Panc1 (cell line): Measurements from ENCODE around the gene NME3. TPM values are rescaled to one million over a fixed set of nuclear protein-coding genes. Genes with fewer than 3 reads are reported as not detected.

Source experiments
- ATAC-seq: fragments of 200-7000 bp; cut with Tn5 transposase; 2 replicates; pipeline ENCODE4 v1.9.1; 2020; ENCODE audit warnings: mild to moderate bottlenecking, moderate library complexity
- BruUV-seq: library from RNA; stranded (reverse); fragments of 400-500 nt; replicated peaks from 2 replicates; lab custom pipeline; 2021; lab: Mats Ljungman, UMichigan
- CTCF ChIA-PET: fragments of 300-600 bp; sonication (Branson Sonifier 250); formaldehyde crosslinking; loops from one replicate; lab custom pipeline; 2022; ENCODE audit warnings: antibody characterized with exemption; lab: Charles Lee
- POLR2A ChIA-PET: fragments of 300-600 bp; sonication (Branson Sonifier 250); formaldehyde crosslinking; loops from one replicate; lab custom pipeline; 2022; ENCODE audit warnings: antibody characterized with exemption; lab: Charles Lee
- DNase-seq: peaks from one replicate; pipeline ENCODE4 v3.0.0-alpha.2; 2010; ENCODE audit warnings: low read depth, low spot score
- H3K27ac ChIP-seq: 2 replicates; pipeline ENCODE4 v1.5.1; 2011; ENCODE audit warnings: mild to moderate bottlenecking, low read length, inconsistent platforms
- H3K27me3 ChIP-seq: fragments of 200-500 bp; sonication (Bioruptor generic); 2 replicates; pipeline ENCODE4 v1.6.0; 2014; ENCODE audit warnings: low read length, inconsistent platforms; ENCODE audit not compliant: control insufficient read depth, insufficient read depth
- H3K36me3 ChIP-seq: fragments of 200-500 bp; sonication (Bioruptor generic); 2 replicates; pipeline ENCODE4 v1.5.1; 2014; ENCODE audit warnings: inconsistent platforms, mild to moderate bottlenecking, low read length, moderate library complexity; ENCODE audit not compliant: control insufficient read depth, insufficient read depth
- H3K4me1 ChIP-seq: 2 replicates; pipeline ENCODE4 v1.5.1; 2011; ENCODE audit warnings: inconsistent platforms, mild to moderate bottlenecking, low read length, moderate library complexity; ENCODE audit not compliant: control insufficient read depth, insufficient read depth
- H3K4me3 ChIP-seq, 2 experiments: 2 replicates each; pipeline ENCODE4 v1.5.1; 2011 to 2012; ENCODE audit warnings: low read depth in 2 of 2, low read length in 2 of 2, mild to moderate bottlenecking in 2 of 2, inconsistent platforms in 1 of 2, moderate library complexity in 1 of 2
- H3K9me3 ChIP-seq: fragments of 200-500 bp; sonication (Bioruptor generic); 2 replicates; pipeline ENCODE4 v1.5.1; 2014; ENCODE audit warnings: low read depth, mild to moderate bottlenecking, inconsistent platforms, low read length, moderate library complexity; ENCODE audit not compliant: control insufficient read depth, insufficient read depth
- CTCF ChIP-seq: fragments of 450-650 bp; IDR thresholded peaks from 2 replicates; pipeline ENCODE4 v1.5.1; 2017; ENCODE audit warnings: mild to moderate bottlenecking
- POLR2AphosphoS5 ChIP-seq: IDR thresholded peaks from 2 replicates; pipeline ENCODE4 v1.6.1; 2012; ENCODE audit warnings: mild to moderate bottlenecking, low read depth, low read length, moderate library complexity
- REST ChIP-seq, 2 experiments: IDR thresholded peaks; 2 replicates each; pipeline ENCODE4 v1.6.1; 2011 to 2012; ENCODE audit warnings: low read depth in 2 of 2, control low read depth in 1 of 2, low read length in 1 of 2, mild to moderate bottlenecking in 1 of 2, moderate library complexity in 1 of 2; ENCODE audit not compliant: insufficient read depth in 1 of 2
- SIN3A ChIP-seq: IDR thresholded peaks from 2 replicates; pipeline ENCODE4 v1.6.1; 2012; ENCODE audit warnings: low read depth, mild to moderate bottlenecking, low read length, moderate library complexity, borderline replicate concordance; ENCODE audit not compliant: insufficient read depth
- TCF7L2 ChIP-seq: IDR thresholded peaks from 2 replicates; pipeline ENCODE4 v1.6.1; 2011; ENCODE audit warnings: mild to moderate bottlenecking, low read depth, low read length, inconsistent platforms
- in situ Hi-C: cut with HindIII; loops from 2 replicates; pipeline ENCODE4 v1.10.0; 2016; ENCODE audit warnings: low sequenced_read_pairs, low pct_unique_long_range_greater_than_20kb
- intact Hi-C: fragments of 100-400 bp; cut with micrococcal nuclease; formaldehyde crosslinking; loops from one replicate; pipeline ENCODE4 v1.10.0; 2022; ENCODE audit not compliant: unreplicated experiment
- total RNA-seq: library from RNA; stranded (reverse); gene quantifications from one replicate; pipeline ENCODE4 v1.2.1, GENCODE V29; 2021; ENCODE audit not compliant: unreplicated experiment

The NME3 gene
- total RNA-seq, 1 experiment from 2014 or later = 117 TPM

DNA sequence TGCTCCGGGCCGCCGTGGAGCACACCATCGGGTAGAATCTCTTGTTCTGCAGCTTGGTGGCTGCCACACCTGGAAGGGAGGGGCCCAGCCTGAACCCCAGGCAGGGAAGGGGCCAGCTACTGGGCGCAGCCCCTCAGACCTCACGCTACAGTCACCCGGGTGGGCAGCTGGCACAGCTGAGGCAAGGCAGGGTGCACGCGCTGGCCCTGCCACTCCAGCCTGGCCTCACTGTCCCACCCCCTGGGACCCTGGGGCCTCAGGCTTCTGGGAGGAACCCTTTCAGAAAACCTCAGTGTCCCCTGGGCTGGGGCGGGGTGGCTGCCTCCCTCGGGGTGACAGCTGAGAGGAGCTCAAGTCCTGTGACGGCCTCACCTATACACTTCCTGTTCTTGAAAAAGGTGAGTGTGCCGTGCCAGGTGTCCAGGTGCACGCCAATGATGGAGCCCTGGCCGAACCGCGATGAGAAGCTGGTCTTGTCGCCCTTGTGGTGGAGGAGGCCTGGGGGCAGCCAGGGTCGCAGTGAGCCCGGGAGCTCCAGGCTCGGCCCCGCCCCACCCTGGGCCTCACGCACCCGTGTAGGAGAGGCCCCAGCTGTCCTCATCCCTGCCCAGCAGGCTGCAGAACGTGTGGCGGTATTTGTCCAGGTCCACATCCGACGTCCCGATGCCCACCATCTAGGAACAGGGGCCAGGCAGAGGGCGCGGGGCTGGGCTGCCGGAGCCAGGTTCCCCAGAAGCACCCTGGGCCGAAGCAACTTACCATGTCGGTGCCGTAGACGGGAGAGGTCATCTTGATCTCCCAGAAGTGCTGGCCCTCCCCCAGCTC, 6.2 kb upstream of the NME3 start:
- DNase-seq = no peak
- POLR2A ChIA-PET = no interaction called here
- Histone ChIP-seq H3K4me3 (no peak overlapping the region), H3K27me3 (no peaks in the 10 kb centered on the region), H3K27ac (peak overlapping the region; percentile 77; the same call in 1 of the 2 replicates), H3K9me3 (no peaks in the 10 kb centered on the region), H3K4me1 (peaks cover 61% of the 10 kb centered on the region), H3K36me3 (no peaks in the 10 kb centered on the region; the same call in 1 of the 2 replicates)
- in situ Hi-C loops (no loop called here), intact Hi-C loops (loop anchor here (10.0 kb wide), 1 partner anchor 1093 kb away; the partner anchor contains the start of genes JMJD8 and STUB1)
- TF ChIP-seq CTCF (no peak), POLR2AphosphoS5 (peak; percentile 51; the same call in 1 of the 2 replicates)
- no peak for ATAC-seq
- CTCF ChIA-PET = interaction anchor here (0.6 kb wide), 1 partner anchor 46 kb away, joined by 17 read pairs; no protein-coding TSS in a partner anchor
- BruUV-seq = no TSS peak

DNA sequence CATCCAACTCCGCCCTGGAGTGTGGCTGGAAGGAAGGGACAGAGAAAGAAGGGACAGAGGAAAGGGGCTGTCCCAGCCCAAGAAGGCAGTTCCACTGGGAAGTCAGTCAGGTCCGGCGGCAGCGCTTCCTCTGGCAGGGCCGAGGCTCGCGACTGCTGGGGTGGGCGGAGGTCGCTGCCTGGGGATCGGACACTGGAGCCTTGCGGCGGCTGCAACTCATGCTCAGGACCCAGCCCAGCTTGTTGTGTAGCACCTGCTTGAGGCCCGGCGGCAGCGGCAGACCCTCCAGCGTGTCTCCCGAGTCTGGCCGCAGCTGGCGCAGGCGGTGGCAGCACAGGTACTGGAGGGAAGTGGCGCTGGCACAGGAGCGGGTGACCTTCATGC, 5.6 kb upstream of the NME3 start:
- TF ChIP-seq POLR2AphosphoS5 (0 out of 2 replicates have a peak, but pooled peaks have one; percentile 42), REST (IDR thresholded peaks at IDR 0.05; ENCODE audit: insufficient read depth in 1 of 2, low read depth in 2 of 2, low read length in 1 of 2) (no peak)
- Histone ChIP-seq H3K9me3 (no peaks in the 10 kb centered on the region), H3K27me3 (no peaks in the 10 kb centered on the region), H3K27ac (peak overlapping the region; percentile 70), H3K36me3 (no peaks in the 10 kb centered on the region; the same call in 1 of the 2 replicates), H3K4me3 (no peak overlapping the region), H3K4me1 (peaks cover 61% of the 10 kb centered on the region)
- in situ Hi-C loops = no loop called here
- intact Hi-C loops = loop anchor here (10.0 kb wide), 1 partner anchor 1092 kb away; the partner anchor contains the start of genes JMJD8 and STUB1
- ATAC-seq (no peak), DNase-seq (no peak)
- ChIA-PET POLR2A (no interaction called here), CTCF (interaction anchor here (0.6 kb wide), 1 partner anchor 47 kb away, joined by 17 read pairs; no protein-coding TSS in a partner anchor)
- no TSS peak for BruUV-seq

DNA sequence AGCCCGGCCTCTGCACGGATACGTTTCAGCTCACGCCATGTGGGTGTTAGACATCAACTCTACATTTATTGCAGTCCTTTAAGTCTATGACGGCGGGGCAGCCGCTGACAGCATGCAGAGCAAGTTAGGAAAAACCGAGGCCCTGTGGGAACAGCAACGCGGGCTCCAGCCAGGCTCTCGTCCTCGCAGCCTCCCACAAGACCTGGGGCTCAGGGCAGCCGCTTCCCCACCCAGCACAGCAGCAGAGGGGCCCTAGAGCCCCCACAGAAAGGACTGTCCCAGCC, 5.3 kb upstream of the NME3 start:
- ChIA-PET POLR2A (no interaction called here), CTCF (no interaction called here)
- in situ Hi-C loops = no loop called here
- Histone ChIP-seq H3K36me3 (no peaks in the 10 kb centered on the region; the same call in 1 of the 2 replicates), H3K27me3 (no peaks in the 10 kb centered on the region), H3K4me1 (peaks cover 61% of the 10 kb centered on the region), H3K4me3 (no peak overlapping the region), H3K9me3 (no peaks in the 10 kb centered on the region), H3K27ac (peak overlapping the region; percentile 70)
- DNase-seq = no peak
- TF ChIP-seq REST (IDR thresholded peaks at IDR 0.05; ENCODE audit: insufficient read depth in 1 of 2, low read depth in 2 of 2, low read length in 1 of 2) (no peak), POLR2AphosphoS5 (no peak), SIN3A (0 out of 2 replicates have a peak, but pooled peaks have one; percentile 17), CTCF (no peak), TCF7L2 (no peak)
- no peak for ATAC-seq
- intact Hi-C loops = loop anchor here (10.0 kb wide), 1 partner anchor 1092 kb away; the partner anchor contains the start of genes JMJD8 and STUB1
- no TSS peak for BruUV-seq
